GM12878 (cell line): Measurements from ENCODE around the gene WWOX. TPM values are rescaled to one million over a fixed set of nuclear protein-coding genes. Genes with fewer than 3 reads are reported as not detected.

ENCODE experiments used
- BACH1 ChIP-seq: fragments of 450-650 bp; IDR thresholded peaks from 2 replicates; pipeline ENCODE4 v1.6.1; 2017; ENCODE audit warnings: mild to moderate bottlenecking, borderline replicate concordance
- BCL11A ChIP-seq: IDR thresholded peaks from 2 replicates; pipeline ENCODE4 v1.6.1; 2011; ENCODE audit warnings: low read depth, low read length
- ESRRA ChIP-seq: IDR thresholded peaks from 2 replicates; pipeline ENCODE4 v1.6.1; 2012; ENCODE audit warnings: mild to moderate bottlenecking, low read length, improper control_type of control experiment
- HDAC6 ChIP-seq: fragments of 200-600 bp; sonication (generic); IDR thresholded peaks from one replicate; pipeline ENCODE4 v1.8.0; 2017; ENCODE audit warnings: antibody characterized with exemption; ENCODE audit not compliant: unreplicated experiment
- IRF3 ChIP-seq: fragments of 450-650 bp; IDR thresholded peaks from 2 replicates; pipeline ENCODE4 v1.6.1; 2014; ENCODE audit warnings: mild to moderate bottlenecking
- JUND ChIP-seq: IDR thresholded peaks from 2 replicates; pipeline ENCODE4 v1.6.1; 2012; ENCODE audit warnings: low read depth, mild to moderate bottlenecking, low read length, improper control_type of control experiment, moderate library complexity
- NRF1 ChIP-seq: conservative IDR thresholded peaks from 2 replicates; pipeline ENCODE4 v1.6.1; 2011; ENCODE audit warnings: mild to moderate bottlenecking, low read depth, low read length, improper control_type of control experiment
- PRDM15 ChIP-seq: fragments of 450-650 bp; formaldehyde crosslinking; IDR thresholded peaks from 2 replicates; pipeline ENCODE4 v1.4.0; 2020; ENCODE audit warnings: mild to moderate bottlenecking, moderate library complexity
- RCOR1 ChIP-seq: conservative IDR thresholded peaks from 2 replicates; pipeline ENCODE4 v1.6.1; 2012; ENCODE audit warnings: low read depth, low read length, improper control_type of control experiment
- SMAD1 ChIP-seq: fragments of 450-650 bp; IDR thresholded peaks from 2 replicates; pipeline ENCODE4 v1.6.1; 2018; ENCODE audit warnings: mild to moderate bottlenecking, low read depth; ENCODE audit not compliant: partially characterized antibody
- SREBF2 ChIP-seq: IDR thresholded peaks from 2 replicates; pipeline ENCODE4 v1.6.1; 2012; ENCODE audit warnings: mild to moderate bottlenecking, low read length
- TCF7 ChIP-seq: IDR thresholded peaks from 2 replicates; pipeline ENCODE4 v1.6.1; 2014; ENCODE audit warnings: antibody characterized with exemption, borderline replicate concordance
- ZNF217 ChIP-seq: fragments of 450-650 bp; IDR thresholded peaks from 2 replicates; pipeline ENCODE4 v1.6.1; 2017; ENCODE audit warnings: antibody characterized with exemption, mild to moderate bottlenecking
- polyA plus RNA-seq, 11 experiments: library from polyadenylated mRNA; depleted of rRNA in 4 of 11; unstranded in 6 of 11; stranded (reverse) in 5 of 11; fragments of >200 nt; fragmentation: Nextera tagmentation in 4 of 11; fragmentation: Illumina TruSeq in 1 of 11; extraction: Ambion mirVana in 4 of 11; extraction: Trizol in 1 of 11; gene quantifications; 1 replicate in 1 of 11; 2 replicates in 10 of 11; pipeline versions ENCODE4 v1.2.1 to v1.2.3, GENCODE V29; 2011 to 2016; ENCODE audit warnings: inconsistent platforms in 2 of 11, missing spikeins in 2 of 11, low read depth in 1 of 11
- total RNA-seq, 4 experiments: library from RNA; depleted of rRNA in 3 of 4; stranded (reverse); fragments of >200 nt in 3 of 4; fragmentation: Illumina TruSeq in 1 of 4; extraction: Trizol in 1 of 4; gene quantifications; 2 replicates each; pipeline versions ENCODE4 v1.2.1 to v1.2.3, GENCODE V29; 2013 to 2021
- TF ChIP-seq, protein P1 (sequence below): fragments of 450-650 bp; formaldehyde crosslinking; IDR thresholded peaks from 2 replicates; pipeline ENCODE4 v1.4.0; 2022; ENCODE audit warnings: mild to moderate bottlenecking, moderate library complexity
- TF ChIP-seq, protein P2 (sequence below): IDR thresholded peaks from 2 replicates; pipeline ENCODE4 v1.6.1; 2011; ENCODE audit warnings: mild to moderate bottlenecking, low read depth, low read length, moderate library complexity; ENCODE audit not compliant: insufficient replicate concordance
- TF ChIP-seq, protein P3 (sequence below): fragments of 450-650 bp; IDR thresholded peaks from 2 replicates; pipeline ENCODE4 v1.6.1; 2017; ENCODE audit warnings: low read depth, mild to moderate bottlenecking, moderate library complexity

The WWOX gene
- total and polyA plus RNA-seq, 10 of the 15 experiments (the other 5 are each of a cell fraction or from before 2014, with no cell fraction given) = 2.8 to 24.4 (median 17.8) TPM

- TF ChIP-seq, protein P1, sequence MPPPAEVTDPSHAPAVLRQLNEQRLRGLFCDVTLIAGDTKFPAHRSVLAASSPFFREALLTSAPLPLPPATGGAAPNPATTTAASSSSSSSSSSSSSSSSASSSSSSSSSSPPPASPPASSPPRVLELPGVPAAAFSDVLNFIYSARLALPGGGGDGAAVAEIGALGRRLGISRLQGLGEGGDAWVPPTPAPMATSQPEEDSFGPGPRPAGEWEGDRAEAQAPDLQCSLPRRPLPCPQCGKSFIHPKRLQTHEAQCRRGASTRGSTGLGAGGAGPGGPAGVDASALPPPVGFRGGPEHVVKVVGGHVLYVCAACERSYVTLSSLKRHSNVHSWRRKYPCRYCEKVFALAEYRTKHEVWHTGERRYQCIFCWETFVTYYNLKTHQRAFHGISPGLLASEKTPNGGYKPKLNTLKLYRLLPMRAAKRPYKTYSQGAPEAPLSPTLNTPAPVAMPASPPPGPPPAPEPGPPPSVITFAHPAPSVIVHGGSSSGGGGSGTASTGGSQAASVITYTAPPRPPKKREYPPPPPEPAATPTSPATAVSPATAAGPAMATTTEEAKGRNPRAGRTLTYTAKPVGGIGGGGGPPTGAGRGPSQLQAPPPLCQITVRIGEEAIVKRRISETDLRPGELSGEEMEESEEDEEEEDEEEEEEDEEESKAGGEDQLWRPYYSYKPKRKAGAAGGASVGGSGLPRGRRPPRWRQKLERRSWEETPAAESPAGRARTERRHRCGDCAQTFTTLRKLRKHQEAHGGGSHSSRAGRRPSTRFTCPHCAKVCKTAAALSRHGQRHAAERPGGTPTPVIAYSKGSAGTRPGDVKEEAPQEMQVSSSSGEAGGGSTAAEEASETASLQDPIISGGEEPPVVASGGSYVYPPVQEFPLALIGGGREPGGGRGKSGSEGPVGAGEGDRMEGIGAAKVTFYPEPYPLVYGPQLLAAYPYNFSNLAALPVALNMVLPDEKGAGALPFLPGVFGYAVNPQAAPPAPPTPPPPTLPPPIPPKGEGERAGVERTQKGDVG = no peak
- TF ChIP-seq, protein P2, sequence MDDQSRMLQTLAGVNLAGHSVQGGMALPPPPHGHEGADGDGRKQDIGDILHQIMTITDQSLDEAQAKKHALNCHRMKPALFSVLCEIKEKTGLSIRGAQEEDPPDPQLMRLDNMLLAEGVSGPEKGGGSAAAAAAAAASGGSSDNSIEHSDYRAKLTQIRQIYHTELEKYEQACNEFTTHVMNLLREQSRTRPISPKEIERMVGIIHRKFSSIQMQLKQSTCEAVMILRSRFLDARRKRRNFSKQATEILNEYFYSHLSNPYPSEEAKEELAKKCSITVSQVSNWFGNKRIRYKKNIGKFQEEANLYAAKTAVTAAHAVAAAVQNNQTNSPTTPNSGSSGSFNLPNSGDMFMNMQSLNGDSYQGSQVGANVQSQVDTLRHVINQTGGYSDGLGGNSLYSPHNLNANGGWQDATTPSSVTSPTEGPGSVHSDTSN = no peak
- TF ChIP-seq BACH1 (peak; percentile 55; the same call in 1 of the 2 replicates), TCF7 (no peak), RCOR1 (no peak), JUND (no peak), PRDM15 (CRISPR knock-in tag) (no peak), ESRRA (peak; percentile 83), HDAC6 (no peak), SMAD1 (no peak), SREBF2 (no peak), ZNF217 (peak; percentile 58; the same call in 1 of the 2 replicates), IRF3 (no peak), BCL11A (0 out of 2 replicates have a peak, but pooled peaks have one; percentile 25), NRF1 (peak; percentile 50)
- TF ChIP-seq, protein P3, sequence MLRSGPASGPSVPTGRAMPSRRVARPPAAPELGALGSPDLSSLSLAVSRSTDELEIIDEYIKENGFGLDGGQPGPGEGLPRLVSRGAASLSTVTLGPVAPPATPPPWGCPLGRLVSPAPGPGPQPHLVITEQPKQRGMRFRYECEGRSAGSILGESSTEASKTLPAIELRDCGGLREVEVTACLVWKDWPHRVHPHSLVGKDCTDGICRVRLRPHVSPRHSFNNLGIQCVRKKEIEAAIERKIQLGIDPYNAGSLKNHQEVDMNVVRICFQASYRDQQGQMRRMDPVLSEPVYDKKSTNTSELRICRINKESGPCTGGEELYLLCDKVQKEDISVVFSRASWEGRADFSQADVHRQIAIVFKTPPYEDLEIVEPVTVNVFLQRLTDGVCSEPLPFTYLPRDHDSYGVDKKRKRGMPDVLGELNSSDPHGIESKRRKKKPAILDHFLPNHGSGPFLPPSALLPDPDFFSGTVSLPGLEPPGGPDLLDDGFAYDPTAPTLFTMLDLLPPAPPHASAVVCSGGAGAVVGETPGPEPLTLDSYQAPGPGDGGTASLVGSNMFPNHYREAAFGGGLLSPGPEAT = peak; percentile 83
Observed at GRCh38 chr16:78099271-78100111, at the start of gene WWOX (continued).
